ENCODE results near the gene TNKS1BP1.

- TF ChIP-seq POLR2A (IDR thresholded peaks at IDR 0.05; ENCODE audit: low read length), result no peak
- no peak for TF ChIP-seq GATA1 (IDR thresholded peaks at IDR 0.05; ENCODE audit: low read depth, low read length)
These were observed 11.4 kb upstream of the TNKS1BP1 start for GRCh38 chr11:57336111-57336666.
